DMS 273 treated with DMSO at 0.1 percent for 48 hours (cell line): Measurements from ENCODE around the gene PIP5K1B.
A peak's percentile ranks its signal among the peaks of the same experiment; 100 is the strongest.

Source experiments
- DNase-seq: peaks from one replicate; lab custom pipeline; 2025; lab: John Stamatoyannopoulos, UW

PIP5K1B gene

DNA sequence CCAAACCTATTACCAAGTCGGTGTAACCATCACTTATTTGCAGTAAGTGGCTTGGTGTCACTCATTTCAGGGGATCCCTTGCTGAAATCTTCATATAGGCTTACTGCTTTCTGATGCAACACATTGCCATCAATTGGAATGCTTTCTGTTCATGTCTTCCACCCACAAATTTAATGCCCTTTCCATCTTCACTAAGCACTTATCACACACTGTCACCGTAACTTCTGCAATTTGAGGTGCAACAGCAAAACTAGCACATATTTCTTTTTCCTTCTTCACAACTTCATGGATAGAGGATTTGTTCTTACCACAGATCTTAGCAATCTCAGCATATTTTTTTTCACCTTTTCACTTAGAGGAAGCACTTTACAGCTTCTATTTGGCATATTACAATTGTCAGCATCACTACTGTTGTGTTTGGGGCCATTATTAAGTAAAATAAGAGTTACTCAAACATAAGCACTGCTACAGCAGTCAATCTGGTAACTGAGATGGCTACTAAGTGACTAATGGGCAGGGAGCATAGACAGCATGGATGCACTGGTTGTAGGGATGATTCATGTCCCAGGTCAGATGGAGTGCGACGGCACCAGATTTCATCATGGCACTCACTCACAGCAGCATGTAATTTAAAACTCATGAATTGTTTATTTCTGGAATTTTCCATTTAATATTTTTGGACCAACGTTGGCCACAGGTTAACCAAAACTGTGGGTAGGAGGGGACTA, 70.1 kb downstream of the PIP5K1B start:
- DNase-seq = no peak

GRCh38 chr9:68777070-68777763, 72.2 kb downstream of the PIP5K1B start:
- DNase-seq = no peak

GRCh38 chr9:68778635-68779034, 73.6 kb downstream of the PIP5K1B start:
- DNase-seq = no peak

- peak; percentile 79 for DNase-seq
Measured at GRCh38 chr9:68779558-68780379, 74.7 kb downstream of the PIP5K1B start.

DNA sequence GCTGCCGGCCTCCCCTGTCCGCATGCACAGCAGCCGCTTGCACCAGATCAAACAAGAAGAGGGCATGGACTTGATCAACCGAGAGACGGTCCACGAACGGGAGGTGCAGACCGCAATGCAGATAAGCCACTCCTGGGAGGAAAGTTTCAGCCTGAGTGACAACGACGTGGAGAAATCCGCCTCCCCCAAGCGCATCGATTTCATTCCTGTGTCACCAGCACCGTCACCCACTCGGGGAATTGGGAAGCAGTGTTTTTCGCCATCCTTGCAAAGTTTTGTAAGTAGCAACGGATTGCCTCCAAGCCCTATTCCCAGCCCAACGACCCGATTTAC, 75.3 kb downstream of the PIP5K1B start:
- DNase-seq = no peak

GRCh38 chr9:68780720-68781119, 75.7 kb downstream of the PIP5K1B start:
- DNase-seq = no peak

GRCh38 chr9:68781928-68782327, 76.9 kb downstream of the PIP5K1B start:
- DNase-seq = no peak

DNA sequence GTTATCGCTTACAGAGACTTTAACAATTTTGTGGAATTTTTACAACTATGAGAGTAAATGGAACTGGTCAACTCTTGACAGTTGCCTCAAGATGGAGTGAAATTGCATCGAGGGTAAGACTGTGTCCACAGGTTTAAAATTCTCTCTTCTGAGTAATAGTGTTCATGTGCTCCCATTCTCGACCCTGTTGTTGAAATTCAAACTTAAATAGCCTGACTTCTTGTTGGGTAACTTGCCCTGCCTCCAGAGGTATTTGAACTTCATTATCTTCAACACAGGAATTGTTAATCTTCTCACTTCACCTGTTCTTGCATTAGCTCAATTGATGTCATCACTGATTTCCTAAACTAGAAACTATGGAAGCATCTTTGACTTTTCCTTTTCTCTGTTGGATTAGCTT, 77.5 kb downstream of the PIP5K1B start:
- no peak for DNase-seq

DNA sequence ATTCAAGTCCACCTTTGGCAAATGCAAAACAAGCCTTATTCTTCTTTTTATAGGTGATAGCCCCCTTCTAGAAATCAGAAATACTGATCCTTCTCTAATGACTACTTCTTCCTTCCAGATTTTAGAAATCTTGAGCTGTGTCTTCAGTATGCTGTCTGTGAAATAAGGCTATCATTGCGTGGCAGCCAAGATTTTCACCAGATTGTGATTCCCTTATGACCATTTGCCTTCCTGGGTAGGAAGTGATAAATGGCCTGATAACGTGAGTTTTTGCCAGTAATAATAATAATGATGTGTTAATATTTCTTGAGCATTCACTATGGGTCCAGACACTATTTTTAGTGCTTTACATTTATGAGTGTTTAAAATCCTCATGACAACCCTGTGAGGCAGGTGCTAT, 80.9 kb downstream of the PIP5K1B start:
- DNase-seq = no peak

DNA sequence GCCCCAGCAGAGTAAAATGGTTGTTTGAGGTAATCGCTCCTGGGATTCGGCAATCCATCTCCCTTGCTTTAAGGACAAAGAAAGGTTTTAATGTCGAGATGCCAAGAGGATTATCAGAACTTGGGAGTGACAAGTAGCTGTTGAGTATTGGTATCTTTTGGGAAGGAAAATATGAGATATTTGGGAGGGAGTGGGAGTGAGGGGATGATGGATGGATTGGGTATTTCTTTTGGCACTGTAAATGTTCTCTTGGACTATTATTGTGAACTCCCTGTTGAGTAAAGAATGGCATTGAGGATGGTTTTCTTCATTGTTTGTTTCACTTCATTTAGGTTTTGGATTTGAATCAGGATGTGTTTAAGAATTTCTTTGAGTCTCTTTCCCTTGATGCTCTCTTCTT, 86.1 kb downstream of the PIP5K1B start:
- DNase-seq = no peak

DNA sequence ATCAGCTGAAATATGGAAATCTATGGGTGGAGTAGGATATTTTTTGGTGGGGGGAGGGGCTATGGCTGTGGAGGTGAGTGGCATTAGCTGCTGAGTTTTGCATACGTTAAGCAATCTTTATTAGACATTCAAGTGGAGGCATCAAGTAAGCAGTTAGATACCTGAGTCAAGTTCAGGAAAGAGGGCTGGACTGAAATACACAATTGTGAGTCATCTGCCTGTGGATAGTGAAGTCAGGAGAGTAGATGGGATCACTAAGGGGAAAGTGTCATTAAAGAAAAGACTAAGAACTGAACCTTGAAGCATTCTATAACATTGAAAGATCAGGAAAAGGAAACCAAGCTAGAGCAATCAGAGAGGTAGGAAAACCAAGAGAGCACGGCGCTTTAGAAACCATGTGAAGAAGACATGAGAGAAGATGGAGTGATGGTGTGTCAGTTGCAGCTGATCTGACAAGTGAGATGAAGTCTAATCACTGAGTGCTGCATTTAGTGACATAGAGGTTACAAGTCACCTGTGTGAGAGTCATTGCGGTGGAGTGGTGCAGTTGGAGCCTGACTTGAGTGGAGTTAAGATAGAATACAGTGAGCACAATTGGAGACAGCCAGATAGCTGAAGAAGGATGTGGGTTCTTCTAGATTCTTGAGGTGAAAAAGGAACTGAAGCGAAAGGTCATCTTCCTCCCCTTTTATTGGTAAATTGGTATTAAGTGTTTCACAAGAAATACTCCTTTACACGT, 88.7 kb downstream of the PIP5K1B start:
- no peak for DNase-seq

DNA sequence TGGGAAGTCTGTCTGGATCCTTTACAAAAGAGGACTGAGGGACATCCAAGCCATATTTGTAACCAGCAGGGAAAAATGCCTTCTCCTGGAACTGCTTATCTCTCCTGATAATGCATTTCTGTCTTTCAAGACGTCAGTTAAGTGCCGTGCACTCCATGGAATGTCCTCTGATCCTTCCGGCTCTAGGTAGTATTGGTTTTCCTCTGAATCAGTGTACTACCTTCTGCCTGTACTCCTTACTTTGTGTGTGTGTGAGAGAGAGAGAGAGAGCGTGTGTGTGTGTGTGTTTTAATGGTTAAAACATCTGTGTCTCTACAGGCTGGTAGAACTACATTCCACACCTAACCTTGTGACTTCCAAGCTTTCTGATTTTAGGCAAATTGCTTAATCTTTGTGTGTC, 89.9 kb downstream of the PIP5K1B start:
- no peak for DNase-seq

- no peak for DNase-seq
Measured at GRCh38 chr9:68795411-68795810, 90.4 kb downstream of the PIP5K1B start.

DNA sequence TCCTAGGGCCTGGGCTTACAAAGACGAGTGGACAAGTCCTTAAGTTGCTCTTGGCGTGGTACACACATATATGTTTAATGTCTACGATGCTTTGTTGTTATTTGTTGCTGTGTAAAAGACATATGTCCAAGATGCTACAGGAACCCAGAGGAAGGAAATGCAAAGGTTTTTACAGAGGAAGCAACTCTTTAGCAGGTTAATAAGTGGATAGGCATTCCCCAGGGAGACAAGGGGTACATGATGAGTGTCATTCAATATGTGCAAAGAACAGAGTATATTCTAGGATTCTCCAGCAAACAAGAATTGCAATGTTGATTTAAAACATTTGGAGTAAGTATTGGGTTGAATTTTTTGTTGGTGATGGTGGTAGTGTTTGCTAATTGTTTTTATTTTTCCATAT, 92.1 kb downstream of the PIP5K1B start:
- DNase-seq = no peak

DNA sequence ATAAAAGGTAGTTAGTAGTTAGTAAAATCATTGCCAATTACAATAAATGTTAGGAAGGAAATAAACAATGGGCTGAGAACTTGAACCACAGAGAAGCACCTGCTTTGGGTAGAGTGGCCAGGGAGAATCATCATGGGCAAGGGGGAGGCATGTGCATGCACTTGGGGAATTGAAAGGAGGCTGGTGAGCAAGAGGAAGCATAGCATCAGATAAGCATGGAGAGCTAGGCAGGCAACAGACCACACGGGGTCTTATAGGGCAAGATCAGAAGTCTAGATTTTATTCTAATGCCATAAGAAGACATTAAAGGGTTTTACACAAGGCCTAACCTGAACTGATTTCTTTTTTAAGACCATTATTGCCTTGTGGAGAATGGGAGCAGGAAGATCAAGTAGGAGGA, 93.4 kb downstream of the PIP5K1B start:
- no peak for DNase-seq

DNA sequence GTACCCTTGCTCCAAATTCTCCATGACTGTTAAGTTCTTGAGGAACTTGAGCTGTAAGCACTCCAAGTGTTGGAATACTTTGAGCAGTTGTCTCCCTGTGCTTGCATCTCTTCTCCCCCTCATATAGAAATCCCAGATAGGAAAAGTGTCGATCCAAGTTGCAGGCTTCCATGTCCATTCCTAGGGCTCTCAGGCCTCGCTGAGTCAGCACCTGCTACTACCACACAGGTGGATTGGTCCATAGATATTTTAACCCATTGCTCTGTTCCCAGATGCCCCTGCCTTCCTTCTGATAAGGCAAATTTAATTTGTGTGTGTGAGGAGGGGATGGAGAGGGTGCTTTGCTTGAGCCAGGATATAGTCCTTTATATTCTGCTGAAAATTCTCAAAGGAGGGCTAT, 95.8 kb downstream of the PIP5K1B start:
- DNase-seq = no peak

- DNase-seq = no peak
Measured at GRCh38 chr9:68802525-68803015, 97.5 kb downstream of the PIP5K1B start.

- DNase-seq = no peak
Measured at GRCh38 chr9:68804911-68805889, 100.2 kb downstream of the PIP5K1B start.

GRCh38 chr9:68805890-68806517, 101.0 kb downstream of the PIP5K1B start:
- DNase-seq = no peak

- DNase-seq = no peak
Measured at GRCh38 chr9:68808338-68808890, 103.4 kb downstream of the PIP5K1B start.
